ENCODE results near the gene GREB1.

Gene GREB1

GRCh38 chr2:11508279-11508678 is 25.6 kb upstream of the GREB1 start:
- in situ Hi-C loops (cut with MboI; ENCODE audit: low pct_unique_long_range_greater_than_20kb, low sequenced_read_pairs, unreplicated experiment) = no loop called here
- no peak for TF ChIP-seq CTCF (IDR thresholded peaks at IDR 0.05; ENCODE audit: extremely low read depth, insufficient read depth, missing control alignments)
- DNase-seq (ENCODE audit: low spot score) = no peak

- DNase-seq (ENCODE audit: low spot score) = no peak
- in situ Hi-C loops (cut with MboI; ENCODE audit: low pct_unique_long_range_greater_than_20kb, low sequenced_read_pairs, unreplicated experiment) = no loop called here
- no peak for TF ChIP-seq CTCF (IDR thresholded peaks at IDR 0.05; ENCODE audit: extremely low read depth, insufficient read depth, missing control alignments)
Observed at GRCh38 chr2:11509657-11510360, 24.0 kb upstream of the GREB1 start.

GRCh38 chr2:11512431-11512830 is 21.4 kb upstream of the GREB1 start:
- in situ Hi-C loops (cut with MboI; ENCODE audit: low pct_unique_long_range_greater_than_20kb, low sequenced_read_pairs, unreplicated experiment) = no loop called here

GRCh38 chr2:11513319-11513718 is 20.5 kb upstream of the GREB1 start:
- TF ChIP-seq CTCF (IDR thresholded peaks at IDR 0.05; ENCODE audit: extremely low read depth, insufficient read depth, missing control alignments) = no peak
- no peak for DNase-seq (ENCODE audit: low spot score)
- in situ Hi-C loops (cut with MboI; ENCODE audit: low pct_unique_long_range_greater_than_20kb, low sequenced_read_pairs, unreplicated experiment) = no loop called here

More at GRCh38 chr2:11512431-11512830, 21.4 kb upstream of the GREB1 start:
- TF ChIP-seq CTCF (IDR thresholded peaks at IDR 0.05; ENCODE audit: extremely low read depth, insufficient read depth, missing control alignments) = no peak
- no peak for DNase-seq (ENCODE audit: low spot score)

- in situ Hi-C loops (cut with MboI; ENCODE audit: low pct_unique_long_range_greater_than_20kb, low sequenced_read_pairs, unreplicated experiment) = no loop called here
- DNase-seq (ENCODE audit: low spot score) = no peak
- no peak for TF ChIP-seq CTCF (IDR thresholded peaks at IDR 0.05; ENCODE audit: extremely low read depth, insufficient read depth, missing control alignments)
Observed at GRCh38 chr2:11514081-11514730, 19.6 kb upstream of the GREB1 start.

GRCh38 chr2:11514904-11515303 is 18.9 kb upstream of the GREB1 start:
- no peak for TF ChIP-seq CTCF (IDR thresholded peaks at IDR 0.05; ENCODE audit: extremely low read depth, insufficient read depth, missing control alignments)
- in situ Hi-C loops (cut with MboI; ENCODE audit: low pct_unique_long_range_greater_than_20kb, low sequenced_read_pairs, unreplicated experiment) = no loop called here

More at GRCh38 chr2:11514904-11515303, 18.9 kb upstream of the GREB1 start:
- DNase-seq (ENCODE audit: low spot score) = no peak
